HuH-7 (cell line): ENCODE results near the gene NLRP5.
A peak's percentile ranks its signal among the peaks of the same experiment; 100 is the strongest.
"Not testable (repeated sequence)": the region's sequence is repeated elsewhere in the genome, so short reads cannot be mapped to it uniquely, and the experiment has no call there.

Source experiments
- DNase-seq: peaks from one replicate; pipeline ENCODE4 v3.0.0; 2011; ENCODE audit warnings: low spot score

The NLRP5 gene

GRCh38 chr19:55986487-55986886, at the start of gene NLRP5:
Gene NLRP5 (plus strand): TSS chr19:55986775.
- no peak for DNase-seq

- DNase-seq: no peak
These were observed 47.4 kb upstream of the NLRP5 start for GRCh38 chr19:55939206-55939605.

GRCh38 chr19:55940306-55940705, 46.3 kb upstream of the NLRP5 start:
- no peak for DNase-seq

GRCh38 chr19:55947532-55947931, 39.0 kb upstream of the NLRP5 start, which contains the start of gene NLRP8:
Gene NLRP8 (plus strand): TSS chr19:55947832.
- no peak for DNase-seq

GRCh38 chr19:55950566-55950965, 36.0 kb upstream of the NLRP5 start:
- not testable (repeated sequence) for DNase-seq

GRCh38 chr19:55956431-55956830, 30.1 kb upstream of the NLRP5 start:
- no peak for DNase-seq

GRCh38 chr19:55958356-55958755, 28.2 kb upstream of the NLRP5 start:
- DNase-seq: no peak

- DNase-seq: no peak
These were observed 26.4 kb upstream of the NLRP5 start for GRCh38 chr19:55959996-55960675.

- no peak for DNase-seq
These were observed 24.4 kb upstream of the NLRP5 start for GRCh38 chr19:55962186-55962585.

GRCh38 chr19:55973982-55974381, 12.6 kb upstream of the NLRP5 start:
- no peak for DNase-seq

GRCh38 chr19:55980415-55980814, 6.2 kb upstream of the NLRP5 start:
- no peak for DNase-seq

GRCh38 chr19:55985254-55985653, 1.3 kb upstream of the NLRP5 start:
- DNase-seq: no peak

- no peak for DNase-seq
These were observed 4.3 kb downstream of the NLRP5 start for GRCh38 chr19:55990831-55991230.

- DNase-seq: no peak
These were observed 6.9 kb downstream of the NLRP5 start for GRCh38 chr19:55993492-55993891.

- DNase-seq: no peak
These were observed 28.2 kb downstream of the NLRP5 start for GRCh38 chr19:56014765-56015164.

GRCh38 chr19:56015756-56016155, 29.2 kb downstream of the NLRP5 start:
- DNase-seq: peak; percentile 49

GRCh38 chr19:56019325-56019724, 32.8 kb downstream of the NLRP5 start:
- DNase-seq: not testable (repeated sequence)

- not testable (repeated sequence) for DNase-seq
These were observed 33.9 kb downstream of the NLRP5 start for GRCh38 chr19:56020355-56020975.

- no peak for DNase-seq
These were observed 40.2 kb downstream of the NLRP5 start for GRCh38 chr19:56026769-56027168.

GRCh38 chr19:56053596-56053995, 67.0 kb downstream of the NLRP5 start:
- DNase-seq: no peak

GRCh38 chr19:56066152-56067023, 79.8 kb downstream of the NLRP5 start:
- peak; percentile 95 for DNase-seq

- no peak for DNase-seq
These were observed 83.1 kb downstream of the NLRP5 start for GRCh38 chr19:56069642-56070041.

- no peak for DNase-seq
These were observed 84.6 kb downstream of the NLRP5 start for GRCh38 chr19:56071151-56071550.
